NCI-H2227 treated with DMSO at 0.1 percent for 48 hours (cell line): ENCODE measurements around the gene NPHP4.
"Not testable (repeated sequence)": the region's sequence is repeated elsewhere in the genome, so short reads cannot be mapped to it uniquely, and the experiment has no call there.

Experiments used
- DNase-seq: peaks from one replicate; lab custom pipeline; 2025; lab: John Stamatoyannopoulos, UW

The NPHP4 gene

DNA sequence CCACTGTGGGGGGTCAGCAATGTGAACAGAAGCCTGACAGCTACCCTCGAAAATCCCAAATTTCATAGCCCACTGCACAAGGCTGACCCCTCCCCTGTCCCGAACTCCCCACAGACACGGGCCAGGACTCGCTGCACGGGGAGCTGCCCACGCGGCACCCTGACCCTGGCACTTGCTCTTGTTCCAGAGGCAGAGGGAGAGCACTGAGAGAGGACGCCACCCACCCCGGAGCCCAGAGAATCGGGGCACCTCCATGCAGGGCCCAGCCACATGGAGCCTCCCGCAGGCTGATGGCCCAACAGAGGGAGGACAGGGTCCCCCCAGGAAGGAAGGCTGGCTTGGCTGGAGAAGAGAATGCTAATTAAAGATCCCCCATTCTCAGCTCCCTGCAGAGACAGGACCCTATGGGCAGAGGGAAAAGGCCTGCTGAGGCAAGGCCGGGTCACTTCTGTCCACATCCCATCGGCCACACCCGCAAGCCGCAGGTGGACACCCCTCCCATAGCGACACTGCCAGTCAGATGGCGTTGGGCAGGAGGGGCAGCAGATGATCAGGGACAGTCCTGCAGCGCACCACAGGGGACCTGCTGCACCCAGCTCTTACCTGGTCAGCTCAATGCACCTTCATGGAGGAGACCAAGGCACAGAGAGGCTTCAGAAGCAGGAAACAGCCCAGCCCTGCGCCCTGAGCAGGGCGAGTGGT is 136.9 kb downstream of the NPHP4 start:
- DNase-seq, result no peak

DNA sequence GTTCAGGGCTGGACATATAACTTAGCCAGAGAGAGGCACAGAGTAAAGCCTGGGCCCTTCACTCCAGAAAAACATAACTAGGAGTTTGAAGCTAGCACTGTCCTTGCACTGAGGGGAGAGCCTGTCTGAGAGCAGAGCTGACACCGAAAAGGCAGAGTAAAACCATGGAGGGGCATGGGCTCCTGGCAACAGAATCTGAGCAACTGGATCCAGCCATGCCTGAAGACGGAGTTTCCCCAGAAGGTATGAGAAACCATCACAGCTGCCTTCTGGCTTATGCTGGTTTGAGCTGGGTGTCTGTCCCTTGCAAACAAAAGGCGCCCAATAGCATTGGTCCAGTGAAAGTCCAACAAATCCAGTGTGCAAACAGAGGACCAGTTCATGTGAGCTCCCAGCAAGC is 137.5 kb downstream of the NPHP4 start:
- no peak for DNase-seq

DNA sequence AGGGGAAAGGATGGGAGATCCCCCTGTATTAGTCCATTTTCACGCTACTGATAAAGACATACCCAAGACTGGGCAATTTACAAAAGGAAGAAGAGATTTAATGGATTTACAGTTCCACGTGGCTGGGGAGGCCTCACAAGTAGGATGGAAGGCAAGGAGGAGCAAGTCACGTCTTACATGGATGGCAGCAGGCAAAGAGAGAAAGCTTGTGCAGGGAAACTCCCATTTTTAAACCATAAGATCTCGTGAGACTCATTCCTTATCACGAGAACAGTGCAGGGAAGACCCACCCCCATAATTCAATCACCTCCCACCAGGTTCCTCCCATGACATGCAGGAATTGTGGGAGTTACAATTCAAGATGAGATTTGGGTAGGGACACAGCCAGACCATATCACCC is 138.4 kb downstream of the NPHP4 start:
- not testable (repeated sequence) for DNase-seq

DNA sequence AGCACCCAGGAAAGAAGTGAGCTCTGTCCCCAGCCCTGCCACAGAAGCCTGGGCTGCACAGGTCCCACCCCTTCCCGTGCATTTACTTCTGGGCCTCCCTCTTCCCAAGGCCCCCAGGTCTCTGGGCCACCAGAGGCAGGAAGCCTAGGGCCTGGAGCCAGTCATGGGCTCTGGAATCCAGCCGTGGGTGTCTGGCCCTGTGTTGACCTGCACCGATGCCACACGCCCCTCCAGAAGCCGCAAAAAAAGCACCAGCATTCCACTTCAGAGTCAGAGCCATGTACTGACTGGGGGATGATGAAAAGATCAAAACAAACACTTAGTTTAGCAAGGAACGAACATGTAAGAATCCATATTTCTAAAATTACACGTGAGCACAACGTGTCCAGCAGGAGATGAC is 141.7 kb downstream of the NPHP4 start:
- DNase-seq, result no peak

DNA sequence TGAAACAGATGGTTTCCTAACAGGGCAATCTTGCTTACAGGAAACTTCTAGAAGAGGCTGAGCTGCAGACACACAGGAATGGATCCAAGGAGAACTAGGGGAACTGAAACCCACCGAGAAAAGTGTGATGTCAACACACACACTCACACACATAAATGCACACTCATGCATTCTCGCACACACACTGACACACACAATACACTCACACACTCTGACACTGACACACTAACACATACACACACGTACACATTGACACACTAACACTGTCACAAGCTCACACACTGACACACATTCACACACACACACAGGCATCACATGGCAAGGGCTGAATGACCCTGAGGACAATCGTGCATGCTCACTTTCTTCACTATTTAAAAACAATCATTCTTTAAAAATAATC is 142.7 kb downstream of the NPHP4 start:
- DNase-seq, result no peak

DNA sequence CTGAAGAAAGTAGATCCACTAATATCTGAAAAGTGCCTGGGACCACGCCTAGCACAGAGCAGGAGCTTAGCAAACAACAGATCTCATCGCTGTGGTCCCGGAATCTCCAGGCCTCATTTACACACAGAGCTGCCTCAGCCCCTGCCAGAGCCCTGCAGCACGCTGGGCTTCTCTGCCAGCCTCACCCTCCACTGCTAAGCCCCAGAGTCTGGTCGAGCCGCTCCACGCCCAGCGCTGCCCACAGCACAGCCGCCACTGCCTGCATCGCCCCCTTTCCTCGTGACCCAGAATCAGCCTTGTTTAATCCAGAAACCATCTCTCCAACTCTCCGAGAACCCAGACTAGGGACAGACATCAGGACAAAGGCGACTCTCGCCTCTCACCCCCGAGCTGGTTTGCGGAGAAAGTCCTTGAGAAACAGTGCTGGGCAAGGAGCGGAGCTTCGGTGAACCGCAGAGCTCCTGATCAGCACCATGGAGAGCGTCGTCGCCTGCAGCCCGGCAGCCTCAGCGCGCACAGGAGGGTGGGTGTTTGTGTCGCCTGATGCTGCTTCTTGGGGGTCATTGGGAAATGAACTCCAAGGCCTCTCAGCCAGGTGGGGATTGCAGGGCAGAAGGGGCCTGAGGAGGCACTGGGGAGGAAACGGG is 145.1 kb downstream of the NPHP4 start:
- no peak for DNase-seq

DNA sequence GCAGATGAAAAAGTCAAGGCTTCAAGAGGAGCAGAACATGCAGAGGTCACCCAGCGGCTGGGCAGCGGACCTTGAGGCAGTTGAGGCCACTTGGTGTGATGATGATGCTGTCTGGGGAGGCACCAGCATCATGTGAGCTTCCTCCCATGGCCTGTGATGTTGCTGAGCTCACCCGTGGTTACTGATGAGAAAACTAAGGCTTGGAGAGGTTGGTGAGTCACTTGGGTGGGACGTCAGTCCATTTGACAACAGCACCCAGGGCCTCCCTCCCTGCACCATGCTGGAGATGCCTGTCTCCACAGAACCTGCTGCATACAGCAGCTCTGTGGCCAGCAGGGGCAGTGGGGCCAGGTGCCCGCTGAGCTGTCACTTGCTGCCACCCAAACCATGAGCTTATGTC is 146.8 kb downstream of the NPHP4 start:
- DNase-seq, result no peak

DNA sequence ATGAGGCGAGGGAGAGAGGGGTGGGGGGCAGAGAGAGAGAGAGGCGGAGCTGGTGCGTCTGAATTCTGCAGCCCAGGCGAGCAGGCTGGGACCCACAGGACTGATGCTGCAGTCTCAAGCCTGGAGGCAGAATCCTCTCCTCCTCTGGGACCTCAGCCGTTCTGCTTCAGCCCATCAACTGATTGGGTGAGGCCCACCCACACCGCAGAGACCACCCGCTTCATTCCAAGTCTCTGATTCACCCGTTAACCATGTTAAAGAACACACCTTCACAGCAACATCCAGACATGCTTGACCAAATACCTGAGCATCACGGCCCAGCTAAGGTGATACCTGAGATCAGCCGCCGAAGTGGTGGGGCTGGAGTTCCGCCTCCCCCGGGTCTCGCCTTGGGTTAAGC is 147.8 kb downstream of the NPHP4 start:
- no peak for DNase-seq

DNA sequence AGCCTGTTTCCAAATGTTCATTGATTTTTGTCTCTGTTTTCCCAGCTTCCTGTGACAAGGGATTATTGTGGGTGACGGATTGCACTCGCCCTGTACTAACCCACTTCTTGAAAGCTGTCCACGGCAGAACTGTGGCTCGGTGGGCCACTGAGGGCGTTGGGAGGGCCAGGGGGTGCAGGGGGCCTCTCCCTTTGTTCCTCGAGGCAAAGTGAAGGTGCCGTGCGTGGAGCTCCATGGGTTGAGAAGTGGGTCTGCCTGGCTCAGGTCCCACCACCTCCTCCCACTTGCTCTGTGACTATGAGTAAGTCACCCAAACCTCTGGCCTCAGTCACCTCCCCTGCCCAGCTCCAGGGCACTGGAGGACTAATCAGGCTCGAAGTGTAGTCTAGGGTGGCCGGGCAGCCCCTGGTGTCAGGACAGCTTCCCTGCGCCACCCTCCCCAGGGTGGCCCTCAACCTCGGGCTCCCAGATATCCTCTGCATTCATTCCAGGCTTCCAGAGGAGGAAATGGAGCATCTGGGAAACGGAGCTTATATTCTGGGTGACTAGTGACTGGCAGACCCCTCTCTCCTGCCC is 148.6 kb downstream of the NPHP4 start:
- no peak for DNase-seq

DNA sequence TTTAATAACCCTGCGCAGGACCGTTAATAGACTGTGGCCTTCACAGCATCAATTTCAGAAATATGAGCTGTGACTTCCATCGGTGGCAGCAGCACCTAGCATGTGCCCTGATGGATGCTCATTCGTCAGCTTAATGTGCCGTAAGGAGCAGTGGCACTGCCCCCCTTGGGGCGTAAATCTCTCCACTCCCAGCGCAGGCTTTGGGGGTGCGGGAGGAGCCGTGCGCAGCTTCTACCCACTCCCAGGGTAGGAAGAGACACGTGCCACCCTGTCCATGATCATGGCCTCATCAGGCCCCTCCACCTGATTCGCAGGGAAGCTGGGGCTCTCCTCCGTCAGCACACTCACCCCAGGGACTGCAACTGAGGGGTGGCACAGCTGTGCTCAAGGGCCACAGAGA is 149.5 kb downstream of the NPHP4 start:
- DNase-seq, result no peak

DNA sequence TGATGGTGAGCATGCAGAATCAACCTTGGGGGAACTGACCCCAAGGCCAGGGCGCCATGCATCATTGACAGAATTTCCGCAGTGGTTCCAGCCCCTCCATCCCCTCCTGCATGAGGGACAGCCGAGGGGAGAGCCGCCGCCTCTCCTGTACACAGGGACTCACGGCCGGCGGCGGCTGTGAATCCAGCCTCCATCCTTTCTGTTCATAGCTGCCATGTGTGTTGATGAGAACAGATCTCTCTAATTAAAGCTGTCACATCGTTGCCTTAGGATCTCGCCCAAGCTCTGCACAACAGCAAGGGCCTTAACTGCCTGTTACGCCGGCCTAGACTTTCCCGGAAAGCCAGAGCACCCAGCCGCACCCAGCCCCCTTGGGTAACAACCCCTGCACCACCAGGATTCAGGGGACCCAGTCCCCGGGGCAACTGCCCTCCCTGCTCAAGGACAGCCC is 151.6 kb downstream of the NPHP4 start:
- no peak for DNase-seq

DNA sequence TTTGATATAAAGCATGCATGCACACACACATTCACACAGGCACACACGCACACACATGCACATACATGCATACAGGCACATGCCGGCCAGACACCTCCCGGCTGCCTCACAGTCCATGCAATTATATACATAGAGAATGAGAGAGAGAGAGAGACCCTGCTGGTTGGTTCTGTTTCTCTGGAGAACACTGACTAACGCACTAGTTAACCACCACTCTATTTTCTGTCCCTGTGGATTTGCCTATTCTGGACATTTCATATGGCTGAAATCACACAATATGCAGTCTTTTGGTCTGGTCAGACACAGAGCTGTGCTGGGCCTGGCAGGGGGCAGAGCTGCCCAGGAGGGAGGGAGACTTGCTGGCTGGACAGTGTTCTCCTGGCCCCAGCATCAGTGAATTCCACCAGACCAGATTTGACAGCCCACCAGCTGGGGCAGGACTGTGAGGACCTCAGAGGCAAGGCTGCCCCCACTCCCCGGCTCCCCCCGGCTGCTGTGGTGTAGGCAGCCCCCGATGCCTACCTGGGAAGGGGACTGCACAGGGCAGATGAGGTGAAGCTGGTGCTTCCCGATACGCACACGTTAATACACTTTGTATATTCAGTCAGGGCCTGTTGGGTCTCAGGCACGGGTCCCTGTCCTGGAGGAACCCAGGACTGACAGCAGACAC is 152.2 kb downstream of the NPHP4 start:
- no peak for DNase-seq

DNA sequence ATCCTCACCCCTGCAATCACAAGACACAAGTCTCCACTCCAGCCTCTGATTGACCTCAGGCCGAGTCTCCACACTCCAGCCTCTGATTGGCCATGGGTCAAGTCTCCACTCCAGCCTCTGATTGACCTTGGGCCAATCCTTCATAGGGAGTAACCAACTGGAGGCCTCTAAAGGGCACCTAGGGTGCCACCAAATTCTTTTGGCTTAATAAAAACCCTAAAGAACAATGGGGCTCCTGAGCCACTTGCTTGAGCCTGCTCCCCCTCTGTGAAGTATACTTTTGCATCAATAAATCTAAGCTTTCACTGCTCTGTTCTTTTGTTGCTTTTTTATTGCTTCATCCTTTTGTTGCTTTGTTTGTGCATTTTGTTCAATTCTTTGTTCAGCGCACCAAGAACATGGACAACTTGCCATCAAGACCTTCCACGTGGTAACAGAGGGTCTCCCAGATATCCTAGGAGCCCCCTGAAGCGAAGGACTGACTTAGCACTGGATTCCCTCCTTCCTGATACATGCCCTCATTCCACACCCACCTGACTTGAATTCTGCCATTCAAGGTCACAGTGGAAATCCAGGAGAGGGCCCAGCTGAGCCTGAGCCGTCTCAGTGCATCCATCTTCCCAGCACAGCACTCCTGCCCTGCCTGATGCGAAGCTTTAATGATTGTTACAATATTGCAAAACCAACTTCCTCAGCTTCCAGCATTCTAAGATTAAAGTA is 152.9 kb downstream of the NPHP4 start:
- DNase-seq, result no peak

DNA sequence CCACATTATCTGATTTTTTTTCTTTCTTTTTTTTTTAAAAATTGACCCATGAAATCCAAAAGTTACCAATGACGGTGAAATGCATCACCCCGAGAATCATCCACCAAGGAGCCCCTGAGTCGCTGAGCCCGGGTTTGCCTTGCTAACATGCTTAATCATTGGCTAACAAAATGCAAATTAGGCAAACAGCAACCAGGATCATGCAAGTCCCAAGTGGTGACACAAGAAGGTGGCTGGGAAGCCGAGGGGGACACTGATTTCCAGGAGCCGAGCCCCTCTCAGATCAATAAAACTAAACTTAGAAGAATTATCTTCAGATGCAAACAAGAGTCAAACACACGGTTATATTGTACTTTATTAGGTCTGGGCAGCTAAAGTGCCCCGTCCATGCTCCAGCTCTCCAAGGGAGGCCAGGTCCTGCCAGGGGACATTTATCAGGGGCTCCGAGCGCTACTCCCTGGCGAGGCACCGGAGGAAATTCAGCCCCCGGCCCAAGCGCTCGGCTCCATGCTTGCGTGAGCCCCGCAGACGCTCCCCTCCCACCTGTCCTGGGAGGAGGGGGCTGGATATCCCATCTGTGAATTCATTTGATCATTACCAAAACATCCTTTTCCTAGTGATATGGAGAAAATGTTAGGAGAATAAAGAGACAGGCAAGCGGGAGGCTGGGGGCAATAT is 154.1 kb downstream of the NPHP4 start:
- DNase-seq, result no peak

DNA sequence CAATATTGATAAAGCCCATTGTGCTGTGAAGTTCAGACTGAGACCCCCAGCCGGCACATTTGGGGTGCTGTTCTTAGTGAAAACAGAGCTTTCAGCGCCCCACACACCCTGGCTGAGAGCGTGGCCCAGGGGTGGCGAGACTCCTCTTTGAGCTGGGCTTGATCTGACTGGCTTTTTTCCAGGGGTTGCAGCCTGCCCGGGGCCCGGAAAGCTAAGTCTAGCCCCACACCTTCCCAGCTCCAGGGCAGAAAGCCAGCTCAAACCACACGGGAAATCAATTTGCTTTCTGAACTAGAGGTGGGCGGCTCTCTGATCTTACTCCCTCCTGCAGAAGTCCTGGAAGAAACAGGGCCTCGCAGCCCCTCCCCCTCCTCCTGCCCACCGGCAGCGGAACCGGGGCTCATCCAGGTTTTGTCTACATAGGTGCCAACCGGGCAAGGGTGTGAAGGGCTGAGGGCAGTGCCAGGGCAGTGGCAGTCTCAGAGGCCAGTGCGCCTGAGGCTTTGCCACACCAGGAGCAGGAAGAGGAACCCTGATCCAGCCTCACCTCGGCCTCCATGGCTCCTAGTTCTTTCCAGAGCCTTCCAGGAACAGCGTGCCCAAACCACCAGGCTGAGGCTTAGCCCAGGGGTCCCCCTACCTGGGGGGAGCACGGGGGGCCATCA is 155.3 kb downstream of the NPHP4 start:
- no peak for DNase-seq

DNA sequence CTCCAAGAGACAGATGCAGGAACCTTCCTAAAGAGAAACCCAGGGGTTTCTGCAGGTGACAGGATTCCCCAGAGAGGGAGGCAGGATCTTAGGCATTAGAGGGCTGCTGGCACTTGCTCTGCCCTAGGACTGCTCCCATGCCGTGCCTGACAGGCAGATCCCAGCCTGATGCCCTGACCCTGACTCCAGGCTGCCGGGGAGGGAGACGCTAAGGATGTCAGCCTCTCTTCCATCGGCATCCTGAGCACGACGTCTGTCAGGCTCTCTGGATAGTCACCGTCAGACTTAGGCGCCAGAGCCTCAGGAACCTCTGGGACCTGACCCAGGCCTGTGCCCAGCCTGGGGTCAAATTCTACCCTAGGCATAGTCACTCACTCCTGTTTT is 157.1 kb downstream of the NPHP4 start:
- no peak for DNase-seq

DNA sequence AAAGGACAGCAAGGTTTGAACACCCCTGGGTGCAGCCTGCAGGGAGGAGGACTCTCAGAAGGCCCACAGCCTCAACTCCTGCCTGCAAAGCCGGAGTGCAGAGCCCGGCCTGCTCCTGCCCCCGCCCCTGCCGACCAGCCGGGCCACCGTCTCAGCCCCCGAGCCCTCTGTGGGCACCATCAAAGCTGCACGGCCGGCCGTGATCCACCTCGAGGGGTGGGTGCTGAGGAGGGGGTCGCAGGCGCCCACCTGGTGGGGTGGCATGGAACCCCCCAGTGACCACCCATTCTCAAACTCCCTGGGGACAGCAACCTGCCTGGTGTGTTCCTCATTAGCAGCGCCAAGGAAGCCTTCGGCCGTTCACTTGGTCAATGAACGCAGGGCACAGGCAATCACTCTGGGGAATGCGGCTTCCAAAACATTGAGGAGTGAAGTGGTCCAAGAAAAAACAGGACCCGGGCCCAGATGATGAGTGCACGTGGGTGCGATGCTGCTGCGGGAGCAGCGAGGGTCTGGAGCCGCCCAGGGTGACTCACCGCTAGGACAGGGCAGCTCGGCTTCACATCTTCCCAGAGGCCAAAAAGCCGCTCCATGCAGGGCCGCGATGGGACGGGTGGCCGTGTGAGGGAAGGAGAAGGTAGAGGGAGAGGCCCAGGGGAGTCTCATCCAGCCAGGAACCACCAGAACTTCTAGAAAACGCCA is 157.6 kb downstream of the NPHP4 start:
- DNase-seq, result no peak

DNA sequence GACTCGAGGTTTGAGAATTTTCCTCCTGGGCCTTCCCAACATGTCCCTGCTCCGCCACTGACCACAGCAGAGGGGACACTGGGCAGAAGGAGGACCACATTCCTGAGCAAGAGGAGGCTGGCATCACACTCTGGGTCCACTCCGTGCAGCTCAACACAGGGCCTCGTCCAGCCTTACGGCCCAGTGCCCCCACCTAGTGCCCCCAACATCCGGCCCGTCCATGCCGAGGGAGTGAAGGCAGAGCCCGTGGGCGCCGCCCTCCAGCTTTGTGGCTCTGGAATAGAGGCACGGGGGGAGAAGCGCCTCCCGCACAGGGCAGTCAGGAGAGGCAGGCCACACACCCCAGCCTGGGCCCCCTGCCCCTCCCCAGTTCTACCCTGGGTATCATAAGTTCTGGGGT is 158.3 kb downstream of the NPHP4 start:
- DNase-seq, result no peak

DNA sequence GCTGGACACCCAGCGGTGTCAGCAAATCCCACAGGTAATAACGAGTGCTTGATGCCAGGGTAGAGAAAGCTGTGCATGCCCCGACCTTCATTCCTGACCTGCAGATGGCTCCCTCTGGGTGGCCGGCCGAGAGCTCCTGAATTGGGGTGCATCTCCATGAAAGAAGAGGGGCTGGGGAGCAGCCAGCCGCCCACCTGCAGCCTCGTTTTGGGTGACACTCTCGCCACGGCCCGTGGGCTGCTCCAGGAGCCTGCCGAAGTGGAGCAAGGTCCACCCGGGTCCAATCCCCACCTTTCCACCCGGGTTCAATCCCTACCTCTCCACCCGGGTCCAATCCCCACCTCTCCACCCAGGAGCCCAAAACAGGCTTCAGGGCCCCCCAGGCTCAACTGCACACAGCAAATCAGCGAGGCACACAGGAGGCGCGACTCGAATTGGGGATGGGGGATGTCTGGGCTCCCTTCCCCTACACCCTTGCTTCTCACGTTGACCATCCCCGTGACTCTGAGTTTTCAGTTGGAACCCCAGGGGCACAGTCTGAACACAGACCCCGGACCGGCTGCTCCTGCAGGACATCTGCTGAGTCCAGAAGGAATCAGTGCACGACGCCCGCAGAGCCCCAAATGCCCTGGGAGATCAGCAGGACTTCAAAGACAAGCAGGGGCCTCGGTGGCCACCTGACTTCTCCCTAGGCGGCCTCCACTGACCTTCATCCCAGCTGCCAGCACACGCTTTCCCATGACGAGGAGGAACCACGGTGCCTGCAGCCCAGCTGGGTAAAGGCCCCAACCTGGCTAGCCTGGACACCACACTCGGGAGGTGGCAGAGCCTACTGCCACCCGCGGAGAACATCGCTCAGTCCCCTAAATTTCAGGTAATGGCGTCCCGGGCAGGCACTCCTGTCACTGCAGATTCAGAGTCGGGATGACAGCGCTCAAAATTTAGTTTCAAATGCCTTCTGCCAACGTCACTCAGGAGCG is 159.0 kb downstream of the NPHP4 start:
- no peak for DNase-seq
